Fibroblast of peridontal ligament (primary cell): ENCODE results near the gene IMPA2.
"Not testable (repeated sequence)": the region's sequence is repeated elsewhere in the genome, so short reads cannot be mapped to it uniquely, and the experiment has no call there.

Experiments used
- DNase-seq: peaks from one replicate; pipeline ENCODE4 v3.0.0-alpha.2; 2010; ENCODE audit errors: extremely low read depth

Gene IMPA2

GRCh38 chr18:11981192-11981542, at the start of gene IMPA2:
TSS of gene IMPA2 (plus strand) at chr18:11981507. CDS start at chr18:11981670, 163 bp downstream.
- DNase-seq: no peak

GRCh38 chr18:11932393-11932792, 48.9 kb upstream of the IMPA2 start:
- DNase-seq: no peak

- DNase-seq: peak; percentile 75
These were observed 43.3 kb upstream of the IMPA2 start for GRCh38 chr18:11937874-11938478.

- DNase-seq: peak; percentile 43
These were observed 40.4 kb upstream of the IMPA2 start for GRCh38 chr18:11940956-11941355.

- DNase-seq: no peak
These were observed 37.8 kb upstream of the IMPA2 start for GRCh38 chr18:11943551-11943950.

- no peak for DNase-seq
These were observed 37.1 kb upstream of the IMPA2 start for GRCh38 chr18:11944252-11944651.

GRCh38 chr18:11944786-11945185, 36.5 kb upstream of the IMPA2 start:
- no peak for DNase-seq

- DNase-seq: peak; percentile 21
These were observed 35.3 kb upstream of the IMPA2 start for GRCh38 chr18:11945834-11946659.

GRCh38 chr18:11946756-11947155, 34.6 kb upstream of the IMPA2 start:
- peak; percentile 65 for DNase-seq

GRCh38 chr18:11947214-11948191, 33.8 kb upstream of the IMPA2 start:
- DNase-seq: peak; percentile 96

- peak; percentile 56 for DNase-seq
These were observed 32.3 kb upstream of the IMPA2 start for GRCh38 chr18:11948852-11949523.

- no peak for DNase-seq
These were observed 30.5 kb upstream of the IMPA2 start for GRCh38 chr18:11950824-11951223.

- no peak for DNase-seq
These were observed 29.9 kb upstream of the IMPA2 start for GRCh38 chr18:11951390-11951851.

- no peak for DNase-seq
These were observed 28.2 kb upstream of the IMPA2 start for GRCh38 chr18:11953113-11953512.

GRCh38 chr18:11955239-11956029, 25.9 kb upstream of the IMPA2 start:
- DNase-seq: peak; percentile 73

- no peak for DNase-seq
These were observed 24.7 kb upstream of the IMPA2 start for GRCh38 chr18:11956371-11957308.

GRCh38 chr18:11957636-11958035, 23.7 kb upstream of the IMPA2 start:
- DNase-seq: no peak

- not testable (repeated sequence) for DNase-seq
These were observed 21.7 kb upstream of the IMPA2 start for GRCh38 chr18:11959651-11960050.

- no peak for DNase-seq
These were observed 20.4 kb upstream of the IMPA2 start for GRCh38 chr18:11960743-11961380.
